SK-N-SH (cell line): ENCODE measurements around the gene CABLES2. TPM values are rescaled to one million over a fixed set of nuclear protein-coding genes. Genes with fewer than 3 reads are reported as not detected.

Experiments used
- CTCF ChIA-PET: fragments of 300-600, 350-600 bp; formaldehyde crosslinking; extraction: SDS; loops from one replicate; lab custom pipeline; 2021; lab: Yijun Ruan, JAX
- POLR2A ChIA-PET: fragments of 350-600 bp; sonication (Branson Sonifier 250); formaldehyde crosslinking; extraction: SDS; loops from one replicate; lab custom pipeline; 2020; ENCODE audit warnings: antibody characterized with exemption, inconsistent platforms; lab: Yijun Ruan, JAX
- DNase-seq: peaks from one replicate; pipeline ENCODE4 v3.0.0; 2012
- H2AFZ ChIP-seq: fragments of 200-600 bp; sonication (generic); 2 replicates; pipeline ENCODE4 v1.8.1; 2016; ENCODE audit warnings: antibody characterized with exemption, mild to moderate bottlenecking, low read depth
- H3F3A ChIP-seq: fragments of 200-600 bp; sonication (generic); replicated peaks from 2 replicates; pipeline ENCODE3; 2016; ENCODE audit warnings: antibody characterized with exemption, mild to moderate bottlenecking; ENCODE audit not compliant: insufficient read depth
- H3K27ac ChIP-seq, 2 experiments: fragments of 200-500 bp in 1 of 2; fragments of 200-600 bp in 1 of 2; sonication (Bioruptor generic) in 1 of 2; sonication (generic), shearing (Covaris generic) in 1 of 2; 2 replicates each; pipeline versions ENCODE4 v1.5.1 to v1.6.1; 2014 to 2016; ENCODE audit warnings: low read depth in 2 of 2, inconsistent platforms in 1 of 2, low read length in 1 of 2, mild to moderate bottlenecking in 1 of 2, mixed read lengths in 1 of 2
- H3K27me3 ChIP-seq: fragments of 200-600 bp; sonication (generic), shearing (Covaris generic); 2 replicates; pipeline ENCODE4 v1.6.1; 2016; ENCODE audit warnings: mixed run types; ENCODE audit not compliant: insufficient read depth
- H3K36me3 ChIP-seq, 2 experiments: fragments of 200-500 bp in 1 of 2; fragments of 200-600 bp in 1 of 2; sonication (Bioruptor generic) in 1 of 2; sonication (generic) in 1 of 2; replicated peaks in 1 of 2; 2 replicates each; pipeline versions ENCODE3 to v1.5.1; 2014 to 2016; ENCODE audit warnings: low read length in 1 of 2, mild to moderate bottlenecking in 1 of 2; ENCODE audit not compliant: insufficient read depth in 2 of 2, control insufficient read depth in 1 of 2
- H3K4me1 ChIP-seq, 2 experiments: fragments of 200-500 bp in 1 of 2; fragments of 200-600 bp in 1 of 2; sonication (Bioruptor generic) in 1 of 2; sonication (generic), shearing (Covaris generic) in 1 of 2; 2 replicates each; pipeline versions ENCODE4 v1.5.1 to v1.6.1; 2014 to 2016; ENCODE audit warnings: low read depth in 1 of 2, low read length in 1 of 2, mixed run types in 1 of 2; ENCODE audit not compliant: insufficient read depth in 2 of 2, control insufficient read depth in 1 of 2
- H3K4me2 ChIP-seq: fragments of 200-600 bp; sonication (generic), shearing (Covaris generic); 2 replicates; pipeline ENCODE4 v1.6.1; 2017; ENCODE audit warnings: mixed run types
- H3K4me3 ChIP-seq, 2 experiments: fragments of 200-500 bp in 1 of 2; fragments of 200-600 bp in 1 of 2; sonication (Bioruptor generic) in 1 of 2; sonication (generic), shearing (Covaris generic) in 1 of 2; 2 replicates each; pipeline versions ENCODE4 v1.5.1 to v1.8.1; 2014 to 2016; ENCODE audit warnings: low read depth in 2 of 2, inconsistent platforms in 1 of 2, low read length in 1 of 2, mild to moderate bottlenecking in 1 of 2, mixed read lengths in 1 of 2, moderate library complexity in 1 of 2
- H3K79me2 ChIP-seq: fragments of 200-600 bp; sonication (generic); 2 replicates; pipeline ENCODE4 v1.8.1; 2017; ENCODE audit warnings: mild to moderate bottlenecking; ENCODE audit not compliant: insufficient read depth
- H3K9ac ChIP-seq: fragments of 200-600 bp; sonication (generic); 2 replicates; pipeline ENCODE4 v1.6.1; 2017; ENCODE audit warnings: mixed run types
- H3K9me2 ChIP-seq: fragments of 200-600 bp; sonication (generic); 2 replicates; pipeline ENCODE4 v1.6.1; 2017; ENCODE audit warnings: mixed run types
- H3K9me3 ChIP-seq: fragments of 200-600 bp; sonication (generic); 2 replicates; pipeline ENCODE4 v1.6.1; 2017; ENCODE audit warnings: mixed run types, mild to moderate bottlenecking, moderate library complexity
- H4K20me1 ChIP-seq: fragments of 200-600 bp; sonication (generic); 2 replicates; pipeline ENCODE4 v1.6.1; 2017; ENCODE audit warnings: mild to moderate bottlenecking, mixed run types; ENCODE audit not compliant: insufficient read depth
- CHD2 ChIP-seq: fragments of 150-350 bp; IDR thresholded peaks from 2 replicates; pipeline ENCODE4 v1.6.1; 2018; ENCODE audit warnings: low read length; ENCODE audit not compliant: partially characterized antibody
- ELF1 ChIP-seq: IDR thresholded peaks from 2 replicates; pipeline ENCODE4 v1.4.0; 2012
- EP300 ChIP-seq, 2 experiments: IDR thresholded peaks; 2 replicates each; pipeline versions ENCODE4 v1.4.0 to v1.6.1; 2012; ENCODE audit warnings: borderline replicate concordance in 1 of 2, low read depth in 1 of 2, low read length in 1 of 2
- FOXM1 ChIP-seq: IDR thresholded peaks from 2 replicates; pipeline ENCODE4 v1.4.0; 2012; ENCODE audit warnings: low read depth, mild to moderate bottlenecking
- GATA2 ChIP-seq: sonication (generic); formaldehyde crosslinking; IDR thresholded peaks from 2 replicates; pipeline ENCODE4 v1.5.0; 2020; ENCODE audit warnings: mild to moderate bottlenecking, missing genetic modification reagents
- MXI1 ChIP-seq: IDR thresholded peaks from 2 replicates; pipeline ENCODE4 v1.6.1; 2012; ENCODE audit warnings: mild to moderate bottlenecking, low read depth, low read length, improper control_type of control experiment
- NFIC ChIP-seq: IDR thresholded peaks from 2 replicates; pipeline ENCODE4 v1.4.0; 2012; ENCODE audit warnings: borderline replicate concordance
- NRF1 ChIP-seq: IDR thresholded peaks from 2 replicates; pipeline ENCODE4 v1.6.1; 2012; ENCODE audit warnings: low read depth, mild to moderate bottlenecking, low read length
- RAD21 ChIP-seq: IDR thresholded peaks from 2 replicates; pipeline ENCODE4 v1.6.1; 2012; ENCODE audit warnings: mild to moderate bottlenecking, low read length
- RCOR1 ChIP-seq: fragments of 150-350 bp; IDR thresholded peaks from 2 replicates; pipeline ENCODE4 v1.6.1; 2017; ENCODE audit warnings: antibody characterized with exemption, low read length
- RXRA ChIP-seq: IDR thresholded peaks from 2 replicates; pipeline ENCODE4 v1.4.0; 2012; ENCODE audit warnings: low read depth, mild to moderate bottlenecking, borderline replicate concordance
- SIN3A ChIP-seq: IDR thresholded peaks from 2 replicates; pipeline ENCODE4 v1.6.1; 2012; ENCODE audit warnings: low read depth, mild to moderate bottlenecking, low read length, moderate library complexity, borderline replicate concordance
- SMC3 ChIP-seq: IDR thresholded peaks from 2 replicates; pipeline ENCODE4 v1.6.1; 2012; ENCODE audit warnings: low read depth, low read length, improper control_type of control experiment
- WGBS: methylation state at CpG from one replicate; pipeline ENCODE4 v1.1.6; 2017; ENCODE audit warnings: low lambda C conversion rate; 5-methylcytosine and 5-hydroxymethylcytosine counted together
- polyA plus RNA-seq, 3 experiments: library from polyadenylated mRNA; depleted of rRNA; stranded (reverse); fragments of >200 nt; gene quantifications; 2 replicates each; pipeline ENCODE4 v1.2.3, GENCODE V29; 2012
- TF ChIP-seq, protein P1 (sequence below): IDR thresholded peaks from 2 replicates; pipeline ENCODE4 v1.4.0; 2012; ENCODE audit warnings: low read depth, borderline replicate concordance
- TF ChIP-seq, protein P2 (sequence below): IDR thresholded peaks from 2 replicates; pipeline ENCODE4 v1.4.0; 2012; ENCODE audit warnings: low read depth
- TF ChIP-seq, protein P3 (sequence below): IDR thresholded peaks from 2 replicates; pipeline ENCODE4 v1.4.0; 2012; ENCODE audit warnings: low read depth, borderline replicate concordance
- TF ChIP-seq, protein P4 (sequence below): fragments of 200-600 bp; sonication (generic); IDR thresholded peaks from 2 replicates; pipeline ENCODE4 v1.6.1; 2017; ENCODE audit warnings: antibody characterized with exemption, mild to moderate bottlenecking, moderate library complexity
- TF ChIP-seq, protein P5 (sequence below): fragments of 150-350 bp; IDR thresholded peaks from 2 replicates; pipeline ENCODE4 v1.6.1; 2017; ENCODE audit warnings: antibody characterized with exemption, low read length, low read depth, borderline replicate concordance

Gene CABLES2
- polyA plus RNA-seq, 1 of the 3 experiments (the other 2 are of a cell fraction), result 4.8 TPM

DNA sequence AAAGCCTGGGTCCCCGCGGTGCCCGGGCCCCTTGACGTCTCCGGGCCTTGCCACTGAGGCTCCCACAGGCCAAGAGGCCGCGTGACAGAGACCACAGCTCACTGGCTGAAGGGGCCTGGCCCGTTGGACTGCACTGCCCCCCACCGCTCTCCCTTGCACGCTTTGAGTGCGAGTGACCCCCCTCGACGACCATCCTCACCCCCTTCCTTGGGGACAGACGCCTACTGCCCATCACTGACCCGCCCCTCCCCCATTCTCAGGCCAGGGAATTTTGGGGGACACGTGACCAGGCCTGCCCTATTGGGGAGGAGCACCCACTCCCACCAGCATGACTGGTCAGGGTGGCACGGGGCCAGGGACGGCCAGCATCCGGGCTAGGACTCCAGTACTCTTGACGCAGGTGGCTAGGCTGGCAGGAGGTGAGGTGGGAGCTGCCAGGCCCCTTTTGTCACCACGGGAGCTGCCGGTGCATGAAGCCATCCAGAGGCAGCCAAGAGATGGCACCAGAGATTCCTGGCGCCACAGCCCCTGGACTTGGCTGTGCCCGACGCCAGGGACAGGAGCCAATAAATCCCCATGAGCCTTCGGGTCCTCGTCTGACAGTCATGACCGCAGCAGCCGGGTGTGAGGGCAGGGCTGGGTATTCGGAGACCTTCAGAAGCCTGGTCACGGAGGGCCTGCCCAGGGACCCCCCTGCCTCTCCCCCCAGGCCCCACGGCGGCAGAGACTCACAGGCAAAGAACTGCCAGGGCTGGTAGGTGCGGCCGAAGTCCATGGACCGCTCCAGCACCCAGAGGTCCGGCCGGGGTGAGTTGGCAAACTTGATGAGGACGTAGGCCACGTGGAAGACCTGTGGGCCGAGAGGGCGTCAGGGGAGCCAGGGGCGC, 54.4 kb downstream of the CABLES2 start:
- Histone ChIP-seq H3K9me3 (no peaks in the 10 kb centered on the region), H3K9me2 (no peaks in the 10 kb centered on the region), H3K4me3 (no peak overlapping the region), H2AFZ (no peak overlapping the region), H3K9ac (no peak overlapping the region), H3F3A (peaks cover 3% of the 10 kb centered on the region), H3K27ac (peak overlapping the region in 1 of 2 experiments; percentile 87; a peak in 2 of 4 replicates), H4K20me1 (peaks cover 8% of the 10 kb centered on the region; the same call in 1 of the 2 replicates), H3K36me3 (peaks cover 4 to 14% of the 10 kb centered on the region in 2 experiments), H3K4me2 (no peak overlapping the region), H3K4me1 (peaks cover 27 to 56% of the 10 kb centered on the region in 2 experiments; a peak in 3 of 4 replicates), H3K79me2 (peaks cover 11% of the 10 kb centered on the region; the same call in 1 of the 2 replicates), H3K27me3 (no peaks in the 10 kb centered on the region)
- DNase-seq, result peak; percentile 92
- TF ChIP-seq FOXM1, result no peak
- TF ChIP-seq NFIC, result peak; percentile 78
- TF ChIP-seq RCOR1, result peak; percentile 58; the same call in 1 of the 2 replicates
- TF ChIP-seq, protein P1, sequence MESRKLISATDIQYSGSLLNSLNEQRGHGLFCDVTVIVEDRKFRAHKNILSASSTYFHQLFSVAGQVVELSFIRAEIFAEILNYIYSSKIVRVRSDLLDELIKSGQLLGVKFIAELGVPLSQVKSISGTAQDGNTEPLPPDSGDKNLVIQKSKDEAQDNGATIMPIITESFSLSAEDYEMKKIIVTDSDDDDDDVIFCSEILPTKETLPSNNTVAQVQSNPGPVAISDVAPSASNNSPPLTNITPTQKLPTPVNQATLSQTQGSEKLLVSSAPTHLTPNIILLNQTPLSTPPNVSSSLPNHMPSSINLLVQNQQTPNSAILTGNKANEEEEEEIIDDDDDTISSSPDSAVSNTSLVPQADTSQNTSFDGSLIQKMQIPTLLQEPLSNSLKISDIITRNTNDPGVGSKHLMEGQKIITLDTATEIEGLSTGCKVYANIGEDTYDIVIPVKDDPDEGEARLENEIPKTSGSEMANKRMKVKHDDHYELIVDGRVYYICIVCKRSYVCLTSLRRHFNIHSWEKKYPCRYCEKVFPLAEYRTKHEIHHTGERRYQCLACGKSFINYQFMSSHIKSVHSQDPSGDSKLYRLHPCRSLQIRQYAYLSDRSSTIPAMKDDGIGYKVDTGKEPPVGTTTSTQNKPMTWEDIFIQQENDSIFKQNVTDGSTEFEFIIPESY, result no peak
- TF ChIP-seq RXRA, result no peak
- peak; percentile 75 for TF ChIP-seq RAD21
- TF ChIP-seq, protein P2, sequence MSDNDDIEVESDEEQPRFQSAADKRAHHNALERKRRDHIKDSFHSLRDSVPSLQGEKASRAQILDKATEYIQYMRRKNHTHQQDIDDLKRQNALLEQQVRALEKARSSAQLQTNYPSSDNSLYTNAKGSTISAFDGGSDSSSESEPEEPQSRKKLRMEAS, result peak; percentile 34; the same call in 1 of the 2 replicates
- no peak for TF ChIP-seq SIN3A
- TF ChIP-seq SMC3, result peak; percentile 59
- TF ChIP-seq CHD2, result peak; percentile 47
- 0 out of 4 replicates have a peak, but pooled peaks of 1 of the 2 experiments have one; percentile 35 for TF ChIP-seq EP300 (IDR thresholded peaks at IDR 0.05; ENCODE audit: borderline replicate concordance in 1 of 2, low read depth in 1 of 2, low read length in 1 of 2)
- TF ChIP-seq MXI1, result peak; percentile 81
- TF ChIP-seq ELF1, result no peak
- TF ChIP-seq, protein P3, sequence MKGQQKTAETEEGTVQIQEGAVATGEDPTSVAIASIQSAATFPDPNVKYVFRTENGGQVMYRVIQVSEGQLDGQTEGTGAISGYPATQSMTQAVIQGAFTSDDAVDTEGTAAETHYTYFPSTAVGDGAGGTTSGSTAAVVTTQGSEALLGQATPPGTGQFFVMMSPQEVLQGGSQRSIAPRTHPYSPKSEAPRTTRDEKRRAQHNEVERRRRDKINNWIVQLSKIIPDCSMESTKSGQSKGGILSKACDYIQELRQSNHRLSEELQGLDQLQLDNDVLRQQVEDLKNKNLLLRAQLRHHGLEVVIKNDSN, result peak; percentile 53; the same call in 1 of the 2 replicates
- TF ChIP-seq, protein P4, sequence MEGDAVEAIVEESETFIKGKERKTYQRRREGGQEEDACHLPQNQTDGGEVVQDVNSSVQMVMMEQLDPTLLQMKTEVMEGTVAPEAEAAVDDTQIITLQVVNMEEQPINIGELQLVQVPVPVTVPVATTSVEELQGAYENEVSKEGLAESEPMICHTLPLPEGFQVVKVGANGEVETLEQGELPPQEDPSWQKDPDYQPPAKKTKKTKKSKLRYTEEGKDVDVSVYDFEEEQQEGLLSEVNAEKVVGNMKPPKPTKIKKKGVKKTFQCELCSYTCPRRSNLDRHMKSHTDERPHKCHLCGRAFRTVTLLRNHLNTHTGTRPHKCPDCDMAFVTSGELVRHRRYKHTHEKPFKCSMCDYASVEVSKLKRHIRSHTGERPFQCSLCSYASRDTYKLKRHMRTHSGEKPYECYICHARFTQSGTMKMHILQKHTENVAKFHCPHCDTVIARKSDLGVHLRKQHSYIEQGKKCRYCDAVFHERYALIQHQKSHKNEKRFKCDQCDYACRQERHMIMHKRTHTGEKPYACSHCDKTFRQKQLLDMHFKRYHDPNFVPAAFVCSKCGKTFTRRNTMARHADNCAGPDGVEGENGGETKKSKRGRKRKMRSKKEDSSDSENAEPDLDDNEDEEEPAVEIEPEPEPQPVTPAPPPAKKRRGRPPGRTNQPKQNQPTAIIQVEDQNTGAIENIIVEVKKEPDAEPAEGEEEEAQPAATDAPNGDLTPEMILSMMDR, result peak; percentile 23; the same call in 1 of the 2 replicates
- no peak for TF ChIP-seq NRF1
- peak; percentile 55 for TF ChIP-seq GATA2 (CRISPR knock-in tag)
- TF ChIP-seq, protein P5, sequence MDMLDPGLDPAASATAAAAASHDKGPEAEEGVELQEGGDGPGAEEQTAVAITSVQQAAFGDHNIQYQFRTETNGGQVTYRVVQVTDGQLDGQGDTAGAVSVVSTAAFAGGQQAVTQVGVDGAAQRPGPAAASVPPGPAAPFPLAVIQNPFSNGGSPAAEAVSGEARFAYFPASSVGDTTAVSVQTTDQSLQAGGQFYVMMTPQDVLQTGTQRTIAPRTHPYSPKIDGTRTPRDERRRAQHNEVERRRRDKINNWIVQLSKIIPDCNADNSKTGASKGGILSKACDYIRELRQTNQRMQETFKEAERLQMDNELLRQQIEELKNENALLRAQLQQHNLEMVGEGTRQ, result no peak
- CTCF ChIA-PET, result interaction anchor here (0.6 to 3.4 kb wide), 8 partner anchors 12 to 93 kb away, joined by 3 to 22 read pairs (median 4); no protein-coding TSS in a partner anchor
- POLR2A ChIA-PET, result interaction anchor here (0.9 kb wide), 1 partner anchor 49 kb away, joined by 4 read pairs; no protein-coding TSS in a partner anchor
- WGBS, result 45% methylated on average over 19 of the region's 43 CpGs
